Mucosa of descending colon (tissue), 3 donors: ENCODE results near the gene IKBIP. TPM values are rescaled to one million over a fixed set of nuclear protein-coding genes. Genes with fewer than 3 reads are reported as not detected.

ENCODE experiments used
- ATAC-seq: fragments of 200-7000 bp; cut with Tn5 transposase; one replicate; pipeline ENCODE4 v1.9.1; 2020; ENCODE audit warnings: mild to moderate bottlenecking, moderate library complexity
- DNase-seq, 3 donors: peaks; one replicate each; pipeline ENCODE4 v3.0.0-alpha.2; 2020
- H3K36me3 ChIP-seq: fragments of 200-600 bp; one replicate; pipeline ENCODE4 v1.8.0; 2021; ENCODE audit warnings: low read depth, mild to moderate bottlenecking
- H3K4me1 ChIP-seq: fragments of 200-600 bp; one replicate; pipeline ENCODE4 v1.8.0; 2021; ENCODE audit warnings: low read depth, mild to moderate bottlenecking
- H3K4me3 ChIP-seq: fragments of 200-600 bp; one replicate; pipeline ENCODE4 v1.8.0; 2021; ENCODE audit warnings: mild to moderate bottlenecking
- H3K9me3 ChIP-seq: fragments of 200-600 bp; one replicate; pipeline ENCODE4 v1.8.0; 2021; ENCODE audit warnings: mild to moderate bottlenecking
- CTCF ChIP-seq: fragments of 200-600 bp; IDR thresholded peaks from one replicate; pipeline ENCODE4 v1.8.0; 2022; ENCODE audit warnings: antibody characterized with exemption, mild to moderate bottlenecking
- intact Hi-C, 2 donors: fragments of 100-400 bp; cut with DNase I in 1 of 2; cut with micrococcal nuclease in 1 of 2; formaldehyde crosslinking; loops; one replicate each; pipeline versions ENCODE4 v1.11.0 to v1.11.1; 2022; cut with DNase I, micrococcal nuclease
- total RNA-seq, 3 donors: library from RNA; stranded (reverse); fragmentation: NEBNext Ultra II Directional in 2 of 3; extraction: Animal tissue kit (Norgen Biotek cat#: 25700) in 2 of 3; gene quantifications; one replicate each; pipeline versions ENCODE4 v1.2.1 to v1.2.4, GENCODE V29; 2021 to 2023
- donor health status: DM: no; HTN: no; CAD: no; lungs with moderate emphysema.
- donor health status: DM: no; HTN: no; CAD: no.
- donor health status: DM: no; HTN: yes; CAD: no.

Gene IKBIP
- total RNA-seq, 3 donors from 2014 or later: 1.4 to 7.8 (median 7.5) TPM

GRCh38 chr12:98592825-98593322 is 51.7 kb downstream of the IKBIP start:
- intact Hi-C loops: loop anchor here in 1 of 2 donors (10.0 kb wide), 1 partner anchor 52 kb away; the partner anchor contains the start of genes APAF1 and IKBIP
- DNase-seq (peak in 1 of 3 donors; percentile 23), ATAC-seq (no peak)
- peaks cover 5% of the 10 kb centered on the region for H3K4me1 ChIP-seq
- H3K9me3 ChIP-seq: no peaks in the 10 kb centered on the region
- H3K36me3 ChIP-seq: no peaks in the 10 kb centered on the region
- H3K4me3 ChIP-seq: peak overlapping the region; percentile 95
- TF ChIP-seq CTCF: no peak

GRCh38 chr12:98591209-98591608 is 53.4 kb downstream of the IKBIP start:
- intact Hi-C loops: loop anchor here in 1 of 2 donors (10.0 kb wide), 1 partner anchor 54 kb away; the partner anchor contains the start of genes APAF1 and IKBIP
- H3K9me3 ChIP-seq: no peaks in the 10 kb centered on the region
- no peak overlapping the region for H3K4me3 ChIP-seq
- H3K4me1 ChIP-seq: peaks cover 5% of the 10 kb centered on the region
- no peak for TF ChIP-seq CTCF
- H3K36me3 ChIP-seq: no peaks in the 10 kb centered on the region
- DNase-seq (no peak), ATAC-seq (no peak)

GRCh38 chr12:98587084-98587483 is 57.5 kb downstream of the IKBIP start:
- Histone ChIP-seq H3K4me3 (no peak overlapping the region), H3K36me3 (no peaks in the 10 kb centered on the region), H3K9me3 (no peaks in the 10 kb centered on the region), H3K4me1 (no peaks in the 10 kb centered on the region)
- intact Hi-C loops: no loop called here
- ATAC-seq: no peak
- no peak for TF ChIP-seq CTCF
- no peak for DNase-seq

GRCh38 chr12:98582093-98582492 is 62.5 kb downstream of the IKBIP start:
- H3K4me3 ChIP-seq: no peak overlapping the region
- intact Hi-C loops: no loop called here
- H3K9me3 ChIP-seq: no peaks in the 10 kb centered on the region
- no peak for TF ChIP-seq CTCF
- DNase-seq (no peak), ATAC-seq (no peak)
- no peaks in the 10 kb centered on the region for H3K4me1 ChIP-seq
- H3K36me3 ChIP-seq: no peaks in the 10 kb centered on the region

- Histone ChIP-seq H3K36me3 (no peaks in the 10 kb centered on the region), H3K4me1 (no peaks in the 10 kb centered on the region), H3K9me3 (no peaks in the 10 kb centered on the region), H3K4me3 (no peak overlapping the region)
- ATAC-seq: no peak
- no peak for DNase-seq
- intact Hi-C loops: no loop called here
- no peak for TF ChIP-seq CTCF
Measured at GRCh38 chr12:98581101-98581500, 63.5 kb downstream of the IKBIP start.

- no peak overlapping the region for H3K4me3 ChIP-seq
- no peak for ATAC-seq
- no peaks in the 10 kb centered on the region for H3K36me3 ChIP-seq
- H3K9me3 ChIP-seq: no peaks in the 10 kb centered on the region
- H3K4me1 ChIP-seq: no peaks in the 10 kb centered on the region
- DNase-seq: no peak
- TF ChIP-seq CTCF: no peak
- intact Hi-C loops: no loop called here
Measured at GRCh38 chr12:98580695-98581094, 63.9 kb downstream of the IKBIP start.
